Panc1 (cell line): ENCODE data around the gene CDH23. TPM values are rescaled to one million over a fixed set of nuclear protein-coding genes. Genes with fewer than 3 reads are reported as not detected.

Experiments
- ATAC-seq: fragments of 200-7000 bp; cut with Tn5 transposase; 2 replicates; pipeline ENCODE4 v1.9.1; 2020; ENCODE audit warnings: mild to moderate bottlenecking, moderate library complexity
- BruUV-seq: library from RNA; stranded (reverse); fragments of 400-500 nt; replicated peaks from 2 replicates; lab custom pipeline; 2021; lab: Mats Ljungman, UMichigan
- CTCF ChIA-PET: fragments of 300-600 bp; sonication (Branson Sonifier 250); formaldehyde crosslinking; loops from one replicate; lab custom pipeline; 2022; ENCODE audit warnings: antibody characterized with exemption; lab: Charles Lee
- POLR2A ChIA-PET: fragments of 300-600 bp; sonication (Branson Sonifier 250); formaldehyde crosslinking; loops from one replicate; lab custom pipeline; 2022; ENCODE audit warnings: antibody characterized with exemption; lab: Charles Lee
- DNase-seq: peaks from one replicate; pipeline ENCODE4 v3.0.0-alpha.2; 2010; ENCODE audit warnings: low read depth, low spot score
- H3K27ac ChIP-seq: 2 replicates; pipeline ENCODE4 v1.5.1; 2011; ENCODE audit warnings: mild to moderate bottlenecking, low read length, inconsistent platforms
- H3K27me3 ChIP-seq: fragments of 200-500 bp; sonication (Bioruptor generic); 2 replicates; pipeline ENCODE4 v1.6.0; 2014; ENCODE audit warnings: low read length, inconsistent platforms; ENCODE audit not compliant: control insufficient read depth, insufficient read depth
- H3K36me3 ChIP-seq: fragments of 200-500 bp; sonication (Bioruptor generic); 2 replicates; pipeline ENCODE4 v1.5.1; 2014; ENCODE audit warnings: inconsistent platforms, mild to moderate bottlenecking, low read length, moderate library complexity; ENCODE audit not compliant: control insufficient read depth, insufficient read depth
- H3K4me1 ChIP-seq: 2 replicates; pipeline ENCODE4 v1.5.1; 2011; ENCODE audit warnings: inconsistent platforms, mild to moderate bottlenecking, low read length, moderate library complexity; ENCODE audit not compliant: control insufficient read depth, insufficient read depth
- H3K4me3 ChIP-seq, 2 experiments: 2 replicates each; pipeline ENCODE4 v1.5.1; 2011 to 2012; ENCODE audit warnings: low read depth in 2 of 2, low read length in 2 of 2, mild to moderate bottlenecking in 2 of 2, inconsistent platforms in 1 of 2, moderate library complexity in 1 of 2
- H3K9me3 ChIP-seq: fragments of 200-500 bp; sonication (Bioruptor generic); 2 replicates; pipeline ENCODE4 v1.5.1; 2014; ENCODE audit warnings: low read depth, mild to moderate bottlenecking, inconsistent platforms, low read length, moderate library complexity; ENCODE audit not compliant: control insufficient read depth, insufficient read depth
- CTCF ChIP-seq: fragments of 450-650 bp; IDR thresholded peaks from 2 replicates; pipeline ENCODE4 v1.5.1; 2017; ENCODE audit warnings: mild to moderate bottlenecking
- POLR2AphosphoS5 ChIP-seq: IDR thresholded peaks from 2 replicates; pipeline ENCODE4 v1.6.1; 2012; ENCODE audit warnings: mild to moderate bottlenecking, low read depth, low read length, moderate library complexity
- REST ChIP-seq, 2 experiments: IDR thresholded peaks; 2 replicates each; pipeline ENCODE4 v1.6.1; 2011 to 2012; ENCODE audit warnings: low read depth in 2 of 2, control low read depth in 1 of 2, low read length in 1 of 2, mild to moderate bottlenecking in 1 of 2, moderate library complexity in 1 of 2; ENCODE audit not compliant: insufficient read depth in 1 of 2
- SIN3A ChIP-seq: IDR thresholded peaks from 2 replicates; pipeline ENCODE4 v1.6.1; 2012; ENCODE audit warnings: low read depth, mild to moderate bottlenecking, low read length, moderate library complexity, borderline replicate concordance; ENCODE audit not compliant: insufficient read depth
- TCF7L2 ChIP-seq: IDR thresholded peaks from 2 replicates; pipeline ENCODE4 v1.6.1; 2011; ENCODE audit warnings: mild to moderate bottlenecking, low read depth, low read length, inconsistent platforms
- in situ Hi-C: cut with HindIII; loops from 2 replicates; pipeline ENCODE4 v1.10.0; 2016; ENCODE audit warnings: low sequenced_read_pairs, low pct_unique_long_range_greater_than_20kb
- intact Hi-C: fragments of 100-400 bp; cut with micrococcal nuclease; formaldehyde crosslinking; loops from one replicate; pipeline ENCODE4 v1.10.0; 2022; ENCODE audit not compliant: unreplicated experiment
- total RNA-seq: library from RNA; stranded (reverse); gene quantifications from one replicate; pipeline ENCODE4 v1.2.1, GENCODE V29; 2021; ENCODE audit not compliant: unreplicated experiment

The CDH23 gene
- total RNA-seq, 1 experiment from 2014 or later = 2.7 TPM

GRCh38 chr10:71460615-71461014 is 63.9 kb downstream of the CDH23 start:
- H3K36me3 ChIP-seq = no peaks in the 10 kb centered on the region
- intact Hi-C loops (no loop called here), in situ Hi-C loops (no loop called here)
- no peak overlapping the region for H3K4me3 ChIP-seq
- POLR2A ChIA-PET = interaction anchor here (0.6 kb wide), 1 partner anchor 16 kb away, joined by 3 read pairs; no protein-coding TSS in a partner anchor
- H3K27me3 ChIP-seq = peaks cover 7% of the 10 kb centered on the region; the same call in 1 of the 2 replicates
- no peaks in the 10 kb centered on the region for H3K9me3 ChIP-seq
- H3K4me1 ChIP-seq = no peaks in the 10 kb centered on the region
- CTCF ChIA-PET = no interaction called here
- ATAC-seq (no peak), DNase-seq (no peak)
- TF ChIP-seq TCF7L2 (no peak), REST (IDR thresholded peaks at IDR 0.05; ENCODE audit: insufficient read depth in 1 of 2, low read depth in 2 of 2, low read length in 1 of 2) (no peak), POLR2AphosphoS5 (no peak), SIN3A (no peak), CTCF (no peak)
- BruUV-seq = no TSS peak
- H3K27ac ChIP-seq = no peak overlapping the region

DNA sequence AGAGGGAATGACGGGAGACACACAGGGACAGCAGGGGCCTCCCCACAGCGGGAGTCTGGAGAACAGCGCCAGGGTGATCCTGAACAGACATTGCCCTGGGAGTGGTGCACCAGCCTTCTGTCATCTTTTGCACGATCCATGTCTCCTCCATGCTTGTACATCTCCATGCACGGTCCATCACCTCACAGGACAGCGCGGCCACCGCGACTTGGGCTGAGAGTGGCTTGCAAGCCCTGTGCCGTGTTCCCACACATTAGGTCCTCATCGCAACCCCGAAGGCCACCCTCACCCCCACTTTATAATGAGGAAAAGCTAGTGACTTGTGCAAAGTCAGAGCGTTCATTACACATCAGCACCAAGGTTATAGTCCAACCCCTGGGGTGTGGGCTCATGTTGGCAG is 64.7 kb downstream of the CDH23 start:
- H3K4me3 ChIP-seq = no peak overlapping the region
- DNase-seq = no peak
- ChIA-PET CTCF (no interaction called here), POLR2A (no interaction called here)
- H3K4me1 ChIP-seq = no peaks in the 10 kb centered on the region
- no peaks in the 10 kb centered on the region for H3K36me3 ChIP-seq
- intact Hi-C loops (no loop called here), in situ Hi-C loops (no loop called here)
- no TSS peak for BruUV-seq
- H3K9me3 ChIP-seq = no peaks in the 10 kb centered on the region
- H3K27me3 ChIP-seq = peaks cover 7% of the 10 kb centered on the region; the same call in 1 of the 2 replicates
- H3K27ac ChIP-seq = no peak overlapping the region
- TF ChIP-seq POLR2AphosphoS5 (no peak), SIN3A (no peak)
- ATAC-seq = no peak

DNA sequence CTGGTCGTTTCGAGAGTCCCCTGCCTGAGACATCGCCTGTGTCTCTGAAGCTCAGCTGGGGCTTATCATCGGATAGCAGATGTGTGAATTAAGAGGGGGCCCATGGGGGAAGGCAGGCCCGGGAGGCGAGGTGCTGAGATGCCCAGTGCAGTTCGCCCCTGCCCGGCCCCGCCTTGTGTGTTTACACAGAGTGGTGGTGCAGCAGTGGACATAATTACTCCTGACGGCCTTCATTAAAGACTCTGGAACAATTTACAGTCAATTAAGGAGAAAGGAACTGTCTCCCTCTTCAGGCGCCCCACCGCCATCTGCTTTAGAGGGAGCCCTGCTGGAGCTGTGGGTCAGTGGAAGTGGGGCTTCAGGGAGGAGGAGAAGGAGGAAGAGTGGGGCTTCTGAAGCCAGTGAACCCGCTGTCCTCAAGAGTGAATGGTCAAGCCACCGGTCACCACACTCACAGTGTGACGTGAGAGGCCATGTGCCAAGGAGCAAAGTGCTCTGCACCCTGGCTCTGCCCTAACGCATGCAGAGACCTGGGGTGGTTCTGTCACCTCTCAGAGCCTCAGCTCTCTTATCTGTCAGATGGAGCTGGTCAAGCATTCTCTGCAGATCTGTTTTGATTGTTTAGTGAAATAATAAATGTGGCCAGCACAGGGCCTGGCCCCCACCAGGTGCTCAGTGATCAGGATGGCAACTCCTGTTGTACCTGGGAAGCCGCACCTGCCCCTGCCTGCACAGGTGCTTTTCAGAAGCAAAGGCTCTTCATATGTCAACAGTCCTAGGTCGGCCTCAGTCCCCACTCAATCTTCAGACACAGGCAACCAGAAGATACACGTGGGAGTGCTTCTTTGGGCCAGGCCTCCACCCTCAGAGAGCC is 65.6 kb downstream of the CDH23 start:
- ATAC-seq = no peak
- intact Hi-C loops (no loop called here), in situ Hi-C loops (no loop called here)
- 0 out of 2 replicates have a peak, but pooled peaks cover 4% of the 10 kb centered on the region for H3K27me3 ChIP-seq
- H3K27ac ChIP-seq = no peak overlapping the region
- ChIA-PET POLR2A (no interaction called here), CTCF (no interaction called here)
- H3K36me3 ChIP-seq = no peaks in the 10 kb centered on the region
- TF ChIP-seq POLR2AphosphoS5 (no peak), REST (IDR thresholded peaks at IDR 0.05; ENCODE audit: insufficient read depth in 1 of 2, low read depth in 2 of 2, low read length in 1 of 2) (no peak), TCF7L2 (no peak), SIN3A (no peak), CTCF (no peak)
- DNase-seq = no peak
- no peaks in the 10 kb centered on the region for H3K4me1 ChIP-seq
- no peaks in the 10 kb centered on the region for H3K9me3 ChIP-seq
- BruUV-seq = no TSS peak
- no peak overlapping the region for H3K4me3 ChIP-seq
